Ishikawa (cell line): Measurements from ENCODE around the gene ZAP70.
A peak's percentile ranks its signal among the peaks of the same experiment; 100 is the strongest.

ENCODE experiments used
- CEBPB ChIP-seq: IDR thresholded peaks from 2 replicates; pipeline ENCODE4 v1.6.1; 2012
- CREB1 ChIP-seq: IDR thresholded peaks from 2 replicates; pipeline ENCODE4 v1.6.1; 2012; ENCODE audit warnings: low read depth
- EGR1 ChIP-seq: IDR thresholded peaks from 2 replicates; pipeline ENCODE4 v1.6.1; 2012
- EP300 ChIP-seq: IDR thresholded peaks from 2 replicates; pipeline ENCODE4 v1.6.1; 2012; ENCODE audit warnings: borderline replicate concordance
- FOXM1 ChIP-seq: IDR thresholded peaks from 2 replicates; pipeline ENCODE4 v1.6.1; 2012; ENCODE audit warnings: low read depth, borderline replicate concordance
- NFIC ChIP-seq: IDR thresholded peaks from 2 replicates; pipeline ENCODE4 v1.6.1; 2012
- RAD21 ChIP-seq: IDR thresholded peaks from 2 replicates; pipeline ENCODE4 v1.6.1; 2012; ENCODE audit warnings: low read depth
- TAF1 ChIP-seq: IDR thresholded peaks from 2 replicates; pipeline ENCODE4 v1.6.1; 2012; ENCODE audit warnings: low read depth, mild to moderate bottlenecking
- TCF12 ChIP-seq: IDR thresholded peaks from 2 replicates; pipeline ENCODE4 v1.6.1; 2012; ENCODE audit warnings: low read depth
- TEAD4 ChIP-seq: IDR thresholded peaks from 2 replicates; pipeline ENCODE4 v1.6.1; 2012
- YY1 ChIP-seq: IDR thresholded peaks from 2 replicates; pipeline ENCODE4 v1.6.1; 2012; ENCODE audit warnings: low read depth
- ZBTB7A ChIP-seq: IDR thresholded peaks from 2 replicates; pipeline ENCODE4 v1.6.1; 2012; ENCODE audit warnings: low read depth
- TF ChIP-seq, protein P1 (sequence below): IDR thresholded peaks from 2 replicates; pipeline ENCODE4 v1.6.1; 2012
- TF ChIP-seq, protein P2 (sequence below): IDR thresholded peaks from 2 replicates; pipeline ENCODE4 v1.6.1; 2012; ENCODE audit warnings: low read depth, mild to moderate bottlenecking
- TF ChIP-seq, protein P3 (sequence below): IDR thresholded peaks from 2 replicates; pipeline ENCODE4 v1.6.1; 2012

The ZAP70 gene

DNA sequence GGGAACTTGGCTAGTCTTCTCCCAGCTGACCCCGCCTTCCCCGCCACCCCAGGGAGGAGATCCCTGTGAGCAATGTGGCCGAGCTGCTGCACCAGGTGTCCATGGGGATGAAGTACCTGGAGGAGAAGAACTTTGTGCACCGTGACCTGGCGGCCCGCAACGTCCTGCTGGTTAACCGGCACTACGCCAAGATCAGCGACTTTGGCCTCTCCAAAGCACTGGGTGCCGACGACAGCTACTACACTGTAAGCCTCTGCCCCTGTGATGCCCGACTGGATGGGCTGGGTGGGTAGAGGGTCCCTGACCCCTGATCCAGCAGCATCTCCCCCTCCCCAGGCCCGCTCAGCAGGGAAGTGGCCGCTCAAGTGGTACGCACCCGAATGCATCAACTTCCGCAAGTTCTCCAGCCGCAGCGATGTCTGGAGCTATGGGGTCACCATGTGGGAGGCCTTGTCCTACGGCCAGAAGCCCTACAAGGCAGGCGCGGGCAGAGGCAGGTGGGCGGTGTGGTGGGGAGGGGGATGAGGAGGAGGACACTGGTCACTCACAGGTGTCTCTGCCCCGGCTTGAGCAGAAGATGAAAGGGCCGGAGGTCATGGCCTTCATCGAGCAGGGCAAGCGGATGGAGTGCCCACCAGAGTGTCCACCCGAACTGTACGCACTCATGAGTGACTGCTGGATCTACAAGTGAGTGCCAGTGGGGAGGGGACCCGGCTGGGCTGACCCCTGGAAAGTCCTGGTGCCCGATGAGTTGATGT lies 24.2 kb downstream of the ZAP70 start:
- TF ChIP-seq FOXM1: no peak
- TF ChIP-seq NFIC: peak; percentile 23; the same call in 1 of the 2 replicates
- no peak for TF ChIP-seq TCF12

DNA sequence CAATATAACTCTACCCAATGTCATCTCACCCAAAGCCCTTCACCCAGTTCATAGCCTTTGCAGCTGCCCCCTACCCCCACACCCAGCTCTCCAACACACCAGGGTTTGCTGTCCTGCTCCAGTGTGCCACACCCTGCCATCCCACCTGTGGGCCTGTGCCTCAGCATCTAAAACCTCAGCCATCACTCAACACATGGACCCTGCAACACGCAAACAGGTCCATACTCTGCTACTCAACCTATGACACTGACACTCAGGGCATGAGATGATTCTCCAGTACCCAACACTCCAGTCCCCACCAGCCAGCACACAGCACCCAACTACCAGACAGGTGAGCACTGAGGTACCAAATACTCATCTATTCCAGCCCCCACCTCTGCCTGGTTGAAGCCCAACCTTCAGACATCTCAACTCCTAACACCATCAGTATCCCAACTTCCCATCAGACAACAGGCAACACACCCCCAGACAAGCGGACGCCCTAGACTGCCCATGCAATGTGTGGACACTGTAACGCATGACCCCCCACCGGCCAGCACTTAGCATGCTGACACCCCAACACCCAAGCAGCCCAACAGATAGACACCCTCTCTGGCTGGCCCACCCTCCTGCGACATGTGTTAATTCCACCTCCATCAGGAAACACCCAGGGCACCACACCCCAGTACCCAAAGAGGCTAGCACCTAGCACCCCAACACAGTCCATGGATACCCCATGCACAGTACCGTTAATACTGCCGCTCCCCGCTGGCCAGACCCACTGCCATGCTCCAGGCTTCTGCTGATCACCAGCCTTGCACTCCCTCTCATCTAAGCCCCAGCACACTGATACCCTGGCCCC lies 25.0 kb downstream of the ZAP70 start:
- TF ChIP-seq TEAD4 (no peak), TAF1 (no peak), EGR1 (no peak), TCF12 (no peak), NFIC (no peak), ZBTB7A (no peak), CREB1 (no peak), CEBPB (no peak), YY1 (no peak), RAD21 (no peak), FOXM1 (no peak), EP300 (no peak)
- TF ChIP-seq, protein P1, sequence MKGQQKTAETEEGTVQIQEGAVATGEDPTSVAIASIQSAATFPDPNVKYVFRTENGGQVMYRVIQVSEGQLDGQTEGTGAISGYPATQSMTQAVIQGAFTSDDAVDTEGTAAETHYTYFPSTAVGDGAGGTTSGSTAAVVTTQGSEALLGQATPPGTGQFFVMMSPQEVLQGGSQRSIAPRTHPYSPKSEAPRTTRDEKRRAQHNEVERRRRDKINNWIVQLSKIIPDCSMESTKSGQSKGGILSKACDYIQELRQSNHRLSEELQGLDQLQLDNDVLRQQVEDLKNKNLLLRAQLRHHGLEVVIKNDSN: no peak
- TF ChIP-seq, protein P2, sequence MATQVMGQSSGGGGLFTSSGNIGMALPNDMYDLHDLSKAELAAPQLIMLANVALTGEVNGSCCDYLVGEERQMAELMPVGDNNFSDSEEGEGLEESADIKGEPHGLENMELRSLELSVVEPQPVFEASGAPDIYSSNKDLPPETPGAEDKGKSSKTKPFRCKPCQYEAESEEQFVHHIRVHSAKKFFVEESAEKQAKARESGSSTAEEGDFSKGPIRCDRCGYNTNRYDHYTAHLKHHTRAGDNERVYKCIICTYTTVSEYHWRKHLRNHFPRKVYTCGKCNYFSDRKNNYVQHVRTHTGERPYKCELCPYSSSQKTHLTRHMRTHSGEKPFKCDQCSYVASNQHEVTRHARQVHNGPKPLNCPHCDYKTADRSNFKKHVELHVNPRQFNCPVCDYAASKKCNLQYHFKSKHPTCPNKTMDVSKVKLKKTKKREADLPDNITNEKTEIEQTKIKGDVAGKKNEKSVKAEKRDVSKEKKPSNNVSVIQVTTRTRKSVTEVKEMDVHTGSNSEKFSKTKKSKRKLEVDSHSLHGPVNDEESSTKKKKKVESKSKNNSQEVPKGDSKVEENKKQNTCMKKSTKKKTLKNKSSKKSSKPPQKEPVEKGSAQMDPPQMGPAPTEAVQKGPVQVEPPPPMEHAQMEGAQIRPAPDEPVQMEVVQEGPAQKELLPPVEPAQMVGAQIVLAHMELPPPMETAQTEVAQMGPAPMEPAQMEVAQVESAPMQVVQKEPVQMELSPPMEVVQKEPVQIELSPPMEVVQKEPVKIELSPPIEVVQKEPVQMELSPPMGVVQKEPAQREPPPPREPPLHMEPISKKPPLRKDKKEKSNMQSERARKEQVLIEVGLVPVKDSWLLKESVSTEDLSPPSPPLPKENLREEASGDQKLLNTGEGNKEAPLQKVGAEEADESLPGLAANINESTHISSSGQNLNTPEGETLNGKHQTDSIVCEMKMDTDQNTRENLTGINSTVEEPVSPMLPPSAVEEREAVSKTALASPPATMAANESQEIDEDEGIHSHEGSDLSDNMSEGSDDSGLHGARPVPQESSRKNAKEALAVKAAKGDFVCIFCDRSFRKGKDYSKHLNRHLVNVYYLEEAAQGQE: no peak
- TF ChIP-seq, protein P3, sequence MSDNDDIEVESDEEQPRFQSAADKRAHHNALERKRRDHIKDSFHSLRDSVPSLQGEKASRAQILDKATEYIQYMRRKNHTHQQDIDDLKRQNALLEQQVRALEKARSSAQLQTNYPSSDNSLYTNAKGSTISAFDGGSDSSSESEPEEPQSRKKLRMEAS: no peak

DNA sequence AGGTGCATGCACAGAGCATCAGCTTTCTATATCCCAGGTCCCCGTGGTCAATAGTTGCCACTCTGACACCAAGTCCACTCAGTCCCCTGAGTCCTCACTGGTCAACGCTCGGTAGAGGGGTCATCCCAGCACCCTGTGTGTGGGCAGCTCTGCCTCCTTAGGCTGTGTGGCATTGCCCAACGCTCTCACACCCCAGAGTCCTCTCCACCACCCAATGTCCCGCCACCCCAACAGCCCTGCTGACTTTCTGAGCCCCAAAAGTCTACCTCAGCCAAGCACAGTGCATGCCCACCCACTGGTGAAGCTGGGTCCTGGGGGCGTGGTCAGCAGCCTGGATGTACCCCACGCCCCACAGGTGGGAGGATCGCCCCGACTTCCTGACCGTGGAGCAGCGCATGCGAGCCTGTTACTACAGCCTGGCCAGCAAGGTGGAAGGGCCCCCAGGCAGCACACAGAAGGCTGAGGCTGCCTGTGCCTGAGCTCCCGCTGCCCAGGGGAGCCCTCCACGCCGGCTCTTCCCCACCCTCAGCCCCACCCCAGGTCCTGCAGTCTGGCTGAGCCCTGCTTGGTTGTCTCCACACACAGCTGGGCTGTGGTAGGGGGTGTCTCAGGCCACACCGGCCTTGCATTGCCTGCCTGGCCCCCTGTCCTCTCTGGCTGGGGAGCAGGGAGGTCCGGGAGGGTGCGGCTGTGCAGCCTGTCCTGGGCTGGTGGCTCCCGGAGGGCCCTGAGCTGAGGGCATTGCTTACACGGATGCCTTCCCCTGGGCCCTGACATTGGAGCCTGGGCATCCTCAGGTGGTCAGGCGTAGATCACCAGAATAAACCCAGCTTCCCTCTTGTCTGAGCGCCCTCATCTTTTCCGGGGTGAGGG lies 25.9 kb downstream of the ZAP70 start:
- no peak for TF ChIP-seq YY1
- no peak for TF ChIP-seq TAF1
- TF ChIP-seq FOXM1: no peak
- TF ChIP-seq RAD21: no peak

DNA sequence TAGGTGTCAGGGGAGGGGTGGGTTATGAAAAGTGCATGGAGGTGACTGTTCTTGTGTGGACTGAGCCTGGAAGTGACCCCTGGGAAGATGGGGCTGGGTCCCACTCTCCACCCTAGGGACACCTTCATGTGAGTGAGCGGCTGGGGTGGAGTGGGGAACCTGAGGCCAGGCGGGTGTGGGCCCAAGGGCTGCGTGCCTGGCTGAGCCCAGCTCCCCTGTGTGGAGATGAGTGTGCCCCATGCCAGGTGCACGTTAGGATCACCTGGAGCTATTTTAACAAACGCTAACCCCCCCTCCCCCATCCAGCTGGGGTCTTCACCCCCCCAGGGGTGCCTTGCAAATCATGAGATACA lies 26.5 kb downstream of the ZAP70 start:
- TF ChIP-seq, protein P1: no peak
- no peak for TF ChIP-seq EGR1
- no peak for TF ChIP-seq TCF12
- TF ChIP-seq CEBPB: no peak

DNA sequence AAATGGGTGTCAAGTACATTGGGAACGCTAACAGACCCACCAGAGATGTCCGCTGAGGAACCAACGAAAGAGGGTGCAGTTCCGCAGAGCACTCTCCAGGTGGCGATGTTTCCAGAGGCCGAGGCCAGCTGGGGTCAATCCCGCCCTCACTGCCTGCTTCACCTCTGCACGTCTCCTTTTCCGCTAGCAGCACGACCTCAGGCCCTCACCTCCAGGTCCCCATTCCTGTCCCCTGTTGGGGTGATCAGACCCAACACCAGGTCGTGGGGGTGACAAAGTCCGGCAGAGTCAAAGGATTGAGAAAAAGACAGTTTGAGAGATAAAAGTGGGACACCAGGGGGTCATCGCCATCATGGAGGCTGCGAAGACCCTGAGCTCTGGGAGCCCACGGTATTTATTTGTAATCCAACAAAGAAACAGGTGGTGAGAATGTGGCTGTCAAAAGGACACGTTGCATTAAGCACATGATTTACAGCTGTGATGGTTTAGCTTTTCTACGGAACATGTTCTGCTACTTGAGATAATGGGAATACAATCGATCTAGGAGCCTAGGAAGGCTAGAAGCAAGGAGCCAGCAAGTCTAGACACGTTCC lies 27.3 kb downstream of the ZAP70 start:
- peak; percentile 74 for TF ChIP-seq RAD21
- TF ChIP-seq FOXM1: no peak

DNA sequence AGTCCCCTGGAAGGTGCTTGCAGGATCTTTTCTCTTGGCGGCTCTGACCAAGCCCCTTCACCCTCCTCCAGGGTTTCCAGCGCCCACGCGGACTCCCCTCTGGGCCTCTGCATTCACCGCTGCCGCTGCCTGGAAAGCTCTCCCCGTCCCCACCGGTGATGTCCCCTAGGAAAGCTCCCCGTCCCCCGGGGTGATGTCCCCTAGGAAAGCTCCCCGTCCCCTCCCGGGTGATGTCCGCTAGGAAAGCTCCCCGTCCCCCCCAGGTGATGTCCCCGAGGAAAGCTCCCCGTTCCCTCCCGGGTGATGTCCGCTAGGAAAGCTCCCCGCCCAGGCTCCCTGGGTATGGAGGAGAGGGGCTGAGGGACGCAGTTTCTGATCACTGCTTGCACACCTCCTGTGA lies 27.9 kb downstream of the ZAP70 start:
- no peak for TF ChIP-seq CREB1
- TF ChIP-seq EGR1: no peak

DNA sequence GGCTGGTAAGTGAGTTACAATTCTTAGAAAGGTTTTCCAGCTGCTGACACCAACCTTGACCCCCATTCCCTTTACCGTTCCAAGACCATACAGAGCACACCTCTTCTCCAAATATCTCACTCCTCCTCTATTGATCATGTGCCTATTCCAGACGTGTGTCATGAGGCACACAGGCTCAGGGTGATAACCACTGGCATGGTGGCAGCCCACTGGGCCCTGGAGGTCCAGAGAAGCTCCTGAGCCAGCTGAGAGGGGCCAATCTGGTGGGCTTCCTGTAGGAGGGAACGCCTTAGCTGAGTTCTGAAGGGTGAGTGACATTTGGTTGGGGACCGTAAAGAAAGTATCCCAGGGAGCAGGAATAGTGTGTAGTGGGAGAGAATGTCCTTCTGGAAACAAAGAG lies 28.3 kb downstream of the ZAP70 start:
- TF ChIP-seq EP300: no peak
- no peak for TF ChIP-seq TAF1
- no peak for TF ChIP-seq CEBPB
- no peak for TF ChIP-seq RAD21
- TF ChIP-seq YY1: no peak
- TF ChIP-seq, protein P1: no peak
- TF ChIP-seq TCF12: no peak
- TF ChIP-seq, protein P3: no peak
- TF ChIP-seq CREB1: no peak
- TF ChIP-seq NFIC: no peak
- no peak for TF ChIP-seq FOXM1
- TF ChIP-seq EGR1: no peak
- TF ChIP-seq, protein P2: no peak
